ENCODE measurements around the gene ZNF536.

Gene ZNF536

GRCh38 chr19:30371960-30372824 is at the start of gene ZNF536:
ZNF536 (plus strand) TSS chr19:30372384; CDS start chr19:30443563, 71,179 bp downstream.
- TF ChIP-seq ZFX (IDR thresholded peaks at IDR 0.05; ENCODE audit: borderline replicate concordance) (no peak), CTCF (IDR thresholded peaks at IDR 0.05) (no peak)
- H3K27ac ChIP-seq = no peak within 1 kb of the TSS

GRCh38 chr19:30322641-30323320 is 49.4 kb upstream of the ZNF536 start:
- no peak overlapping the region for H3K27ac ChIP-seq
- TF ChIP-seq ZFX (IDR thresholded peaks at IDR 0.05; ENCODE audit: borderline replicate concordance) (no peak), CTCF (IDR thresholded peaks at IDR 0.05) (no peak)

- no peak overlapping the region for H3K27ac ChIP-seq
- TF ChIP-seq ZFX (IDR thresholded peaks at IDR 0.05; ENCODE audit: borderline replicate concordance) = no peak
- TF ChIP-seq CTCF (IDR thresholded peaks at IDR 0.05) = no peak
Observed at GRCh38 chr19:30323904-30324303, 48.3 kb upstream of the ZNF536 start.

GRCh38 chr19:30324982-30325381 is 47.2 kb upstream of the ZNF536 start:
- no peak overlapping the region for H3K27ac ChIP-seq
- no peak for TF ChIP-seq ZFX (IDR thresholded peaks at IDR 0.05; ENCODE audit: borderline replicate concordance)
- TF ChIP-seq CTCF (IDR thresholded peaks at IDR 0.05) = no peak

- no peak for TF ChIP-seq ZFX (IDR thresholded peaks at IDR 0.05; ENCODE audit: borderline replicate concordance)
- TF ChIP-seq CTCF (IDR thresholded peaks at IDR 0.05) = no peak
Observed at GRCh38 chr19:30325676-30326392, 46.4 kb upstream of the ZNF536 start.

GRCh38 chr19:30326393-30326710 is 45.8 kb upstream of the ZNF536 start:
- TF ChIP-seq CTCF (IDR thresholded peaks at IDR 0.05) (no peak), ZFX (IDR thresholded peaks at IDR 0.05; ENCODE audit: borderline replicate concordance) (no peak)
- no peak overlapping the region for H3K27ac ChIP-seq

More at GRCh38 chr19:30325676-30326392, 46.4 kb upstream of the ZNF536 start:
- no peak overlapping the region for H3K27ac ChIP-seq
